HG02981 (cell line): Measurements from ENCODE around the gene PGBD5.

Experiments
- ATAC-seq: cut with Tn5 transposase; IDR thresholded peaks from one replicate; pipeline ENCODE4 v1.9.1; 2021; ENCODE audit warnings: mild to moderate bottlenecking, moderate library complexity; ENCODE audit not compliant: unreplicated experiment

The PGBD5 gene

GRCh38 chr1:230377851-230378250 is 48.3 kb downstream of the PGBD5 start:
- ATAC-seq = no peak

GRCh38 chr1:230377324-230377723 is 48.8 kb downstream of the PGBD5 start:
- no peak for ATAC-seq

GRCh38 chr1:230376296-230376695 is 49.8 kb downstream of the PGBD5 start:
- ATAC-seq = no peak

GRCh38 chr1:230375780-230376179 is 50.4 kb downstream of the PGBD5 start:
- ATAC-seq = no peak

GRCh38 chr1:230375147-230375546 is 51.0 kb downstream of the PGBD5 start:
- no peak for ATAC-seq

- ATAC-seq = no peak
These were observed 54.0 kb downstream of the PGBD5 start for GRCh38 chr1:230371923-230372703.

DNA sequence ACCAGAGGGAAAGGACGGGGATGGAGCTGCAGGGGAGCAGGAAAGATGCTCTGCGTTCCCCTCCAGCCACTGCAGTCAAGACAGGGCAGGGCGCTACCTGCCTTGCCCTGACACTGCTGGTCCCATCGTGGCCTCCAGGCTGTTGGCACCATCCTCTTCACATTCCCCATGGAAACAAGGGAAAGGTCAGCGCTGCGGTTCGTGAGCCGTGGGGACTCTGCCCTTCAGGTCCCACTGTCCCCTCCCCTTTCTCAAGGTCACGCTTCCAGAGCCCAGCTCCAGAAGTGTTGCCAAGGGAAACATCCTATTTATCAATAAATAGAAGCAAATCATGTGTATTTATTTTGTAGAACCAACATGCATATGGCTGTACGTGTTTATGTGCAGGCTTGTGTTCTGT is 56.0 kb downstream of the PGBD5 start:
- ATAC-seq = no peak

DNA sequence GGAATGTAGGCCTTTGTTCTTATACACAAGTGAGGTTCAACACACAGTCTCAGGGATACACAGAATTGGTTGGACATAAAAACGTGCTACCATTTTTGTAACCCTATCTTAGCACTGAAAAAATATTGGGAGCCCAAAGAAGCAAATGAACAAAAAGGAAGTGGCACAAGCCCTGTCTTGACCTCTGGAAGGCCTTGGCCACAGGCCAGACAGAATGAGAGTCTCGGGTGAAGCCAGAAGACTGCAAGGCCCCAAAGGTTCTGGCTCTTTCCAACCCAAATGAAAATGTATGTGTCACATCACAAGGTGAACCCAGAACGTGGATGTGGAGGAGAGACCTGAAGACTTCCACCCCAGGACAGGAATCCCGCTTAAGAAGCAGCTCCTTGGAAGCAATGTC is 57.3 kb downstream of the PGBD5 start:
- no peak for ATAC-seq

DNA sequence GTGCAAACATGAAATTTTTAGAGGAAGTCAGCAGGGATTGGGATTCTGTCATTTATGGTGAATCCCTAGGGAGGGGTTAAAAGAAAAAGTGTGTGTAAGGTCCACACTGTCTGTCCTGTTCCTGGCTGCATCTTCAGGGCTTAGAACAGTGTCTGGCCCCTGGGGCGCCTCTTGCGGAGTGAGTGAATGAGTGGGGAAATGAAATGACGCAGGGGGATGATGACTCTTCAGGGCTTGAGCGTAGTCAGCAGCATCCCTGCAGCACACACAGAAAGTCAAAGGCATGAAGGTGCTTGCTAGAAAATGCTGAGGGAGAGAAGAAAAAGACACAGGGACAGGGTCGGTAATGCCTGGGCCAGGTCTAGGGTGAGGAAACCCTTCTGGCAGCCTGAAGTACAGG is 57.8 kb downstream of the PGBD5 start:
- ATAC-seq = no peak

DNA sequence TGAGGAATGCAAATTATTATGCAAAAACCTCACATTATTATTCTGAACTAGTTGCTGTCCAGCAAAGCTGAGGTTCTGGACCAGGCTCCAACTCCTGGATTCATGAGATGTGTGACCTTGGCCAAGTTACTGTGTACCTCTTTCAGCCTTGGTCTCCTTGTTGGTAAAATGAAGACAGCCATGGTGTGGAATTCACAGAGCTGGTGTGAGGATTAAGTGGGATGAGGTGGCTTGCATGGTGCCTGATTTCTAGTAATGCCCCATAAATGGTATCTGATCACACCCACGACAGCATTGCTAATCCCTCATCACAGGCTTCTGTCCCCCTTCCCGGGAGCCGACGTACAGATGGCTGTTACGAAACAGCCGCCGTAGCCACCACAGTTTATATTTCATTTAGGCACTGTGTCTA is 59.6 kb downstream of the PGBD5 start:
- ATAC-seq = no peak

DNA sequence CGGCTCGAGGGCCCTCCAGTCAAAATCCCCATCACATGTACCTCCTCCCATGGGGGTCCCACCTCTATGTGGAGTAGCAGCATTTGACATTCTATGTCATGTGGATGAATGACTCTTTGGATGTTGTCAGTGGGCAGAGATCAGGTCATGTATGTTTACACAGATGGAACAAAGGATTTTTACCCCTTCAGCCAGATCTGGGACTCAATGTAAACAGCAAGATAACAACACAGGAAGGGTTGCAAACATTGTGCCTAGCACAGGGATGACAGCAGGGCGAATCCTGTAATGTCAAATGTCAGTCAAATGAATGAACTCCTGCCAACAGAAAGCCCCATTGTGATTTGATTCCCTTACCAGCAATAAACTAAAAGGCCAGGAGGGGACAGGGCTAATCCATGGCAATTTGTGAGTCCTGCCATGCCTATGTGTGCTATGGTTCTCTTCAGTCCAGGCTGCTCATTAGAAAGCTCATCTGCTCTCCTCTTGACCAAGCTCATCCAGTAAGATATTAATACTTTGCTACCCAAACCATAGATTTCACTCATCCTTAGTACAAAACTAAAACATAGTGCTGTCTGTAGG is 60.3 kb downstream of the PGBD5 start:
- ATAC-seq = no peak

DNA sequence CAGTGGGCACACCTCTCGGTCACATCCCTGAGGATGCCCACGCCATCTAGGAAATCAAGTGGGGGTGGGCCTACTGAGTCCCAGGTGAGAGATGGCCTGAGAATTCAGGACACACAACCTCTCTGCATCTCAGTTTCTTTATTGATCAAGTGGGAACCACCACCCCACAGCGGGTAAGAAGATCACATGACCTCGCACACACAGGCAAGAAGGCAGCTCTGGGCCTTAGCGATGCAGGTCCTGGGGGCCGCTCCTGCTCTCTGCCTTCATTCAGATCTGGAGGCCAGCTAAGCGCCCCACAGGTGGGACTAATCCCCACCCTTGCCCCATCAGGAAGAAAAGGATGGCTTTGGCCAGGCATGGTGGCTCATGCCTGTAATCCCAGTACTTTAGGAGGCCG is 63.2 kb downstream of the PGBD5 start:
- ATAC-seq = no peak

DNA sequence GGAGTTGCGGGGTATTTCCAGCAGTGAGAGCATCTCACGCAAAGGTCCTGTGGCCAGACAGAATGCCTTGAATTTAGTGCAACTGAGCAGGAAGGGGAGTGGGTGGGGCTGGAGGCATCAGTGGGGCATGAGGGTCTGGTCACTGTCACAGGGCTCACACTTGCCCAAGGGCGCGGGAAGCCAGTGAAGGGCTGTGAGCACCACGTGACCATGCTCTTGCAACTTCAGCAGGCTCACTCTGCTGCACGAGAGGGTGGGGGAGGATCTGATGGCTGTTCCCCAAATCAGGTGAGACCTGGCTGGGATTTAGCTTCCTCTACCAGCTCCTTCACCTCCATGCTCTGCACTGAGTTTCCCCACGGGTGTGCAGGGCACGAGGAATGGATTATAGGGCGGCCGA is 64.2 kb downstream of the PGBD5 start:
- ATAC-seq = no peak

DNA sequence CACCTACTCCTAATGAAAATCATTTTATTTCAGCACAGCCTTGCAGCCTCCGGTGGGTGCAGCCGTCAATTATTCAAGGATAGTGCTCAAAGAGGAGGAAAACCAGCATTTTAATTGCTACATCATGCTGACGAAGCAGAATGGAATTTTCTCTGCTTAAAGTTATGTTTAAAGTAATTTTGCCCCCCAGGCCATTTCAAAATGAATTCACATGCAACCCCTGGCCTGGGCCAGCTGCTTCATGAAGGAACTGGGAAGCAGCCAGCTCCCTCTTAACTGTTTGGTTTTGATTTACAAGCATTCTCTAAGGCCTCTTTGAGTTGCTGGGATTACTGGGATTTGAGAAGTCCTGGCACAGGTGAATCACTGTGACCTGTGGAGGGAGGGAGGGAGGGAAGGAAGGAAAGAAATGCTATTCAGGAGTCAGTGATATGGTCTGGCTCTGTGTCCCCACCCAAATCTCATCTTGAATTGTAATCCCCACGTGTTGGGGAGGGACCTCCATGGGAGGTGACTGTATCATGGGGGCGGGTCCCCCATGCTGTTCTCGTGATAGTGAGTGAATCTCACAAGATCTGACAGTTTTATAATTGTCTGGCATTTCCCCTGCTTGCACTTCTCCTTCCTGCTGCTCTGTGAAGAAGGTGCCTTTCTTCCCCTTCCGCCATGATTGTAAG is 66.0 kb downstream of the PGBD5 start:
- ATAC-seq = no peak

- ATAC-seq = no peak
These were observed 69.0 kb downstream of the PGBD5 start for GRCh38 chr1:230356869-230357794.

- no peak for ATAC-seq
These were observed 69.9 kb downstream of the PGBD5 start for GRCh38 chr1:230356190-230356589.

DNA sequence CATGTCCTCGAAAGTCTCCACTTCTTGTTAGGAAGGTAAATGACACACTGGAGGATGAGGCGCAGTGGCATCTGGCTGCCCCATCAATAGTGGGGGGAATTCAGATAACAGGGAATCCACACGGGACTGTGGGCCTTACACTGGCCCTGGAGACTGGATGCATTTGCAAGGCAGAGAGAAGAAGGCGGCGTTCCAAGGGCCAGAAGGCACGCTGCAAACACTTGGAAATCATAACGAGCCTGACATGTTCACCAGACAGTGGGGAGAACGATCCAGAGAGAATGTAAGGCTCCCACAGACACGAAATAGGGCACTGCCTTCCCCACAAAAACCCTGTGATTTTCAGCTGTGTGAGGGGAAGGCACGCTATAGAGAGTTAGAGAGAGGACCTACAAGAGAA is 70.5 kb downstream of the PGBD5 start:
- no peak for ATAC-seq

DNA sequence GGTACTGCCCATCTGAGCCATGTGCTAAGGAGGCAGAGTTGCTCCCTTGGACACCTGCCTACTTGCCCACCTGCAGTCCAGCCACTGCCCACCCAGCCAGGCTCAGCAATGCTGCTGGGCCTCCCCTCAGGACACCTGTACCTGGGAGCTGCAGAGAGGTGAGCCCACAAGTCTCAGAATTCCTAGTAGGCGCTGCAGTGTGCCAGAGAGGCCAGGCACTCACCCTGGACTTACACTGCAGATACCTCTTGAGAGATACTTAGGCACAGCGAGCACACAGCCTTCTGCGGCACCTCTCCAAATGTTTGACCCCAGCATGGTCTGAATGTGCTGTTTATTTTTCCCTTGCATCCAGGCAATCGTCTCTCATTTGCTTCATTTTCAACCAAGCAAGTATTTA is 71.0 kb downstream of the PGBD5 start:
- no peak for ATAC-seq

- no peak for ATAC-seq
These were observed 72.1 kb downstream of the PGBD5 start for GRCh38 chr1:230354005-230354404.

GRCh38 chr1:230352537-230352936 is 73.6 kb downstream of the PGBD5 start:
- no peak for ATAC-seq

DNA sequence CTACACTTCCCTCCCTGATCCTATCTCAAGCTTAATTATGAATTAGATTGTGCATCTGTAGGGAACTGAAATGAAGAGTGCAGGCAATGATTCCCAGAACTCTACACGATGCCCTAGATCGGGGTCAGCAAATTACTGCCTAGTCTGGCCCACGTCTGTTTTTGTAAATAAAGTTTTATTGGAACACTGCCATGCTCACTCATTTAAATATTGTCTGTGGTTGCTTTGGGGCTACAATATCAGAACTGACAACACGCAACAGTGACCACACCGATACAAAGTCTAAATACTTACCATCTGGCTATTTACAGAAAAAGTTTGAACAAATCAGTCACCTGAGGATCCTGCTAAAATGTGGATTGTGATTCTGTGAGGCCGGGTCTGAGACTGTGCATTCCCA is 74.1 kb downstream of the PGBD5 start:
- ATAC-seq = no peak
